Keratinocyte (primary cell): Measurements from ENCODE around the gene NTN1. TPM values are rescaled to one million over a fixed set of nuclear protein-coding genes. Genes with fewer than 3 reads are reported as not detected.

Source experiments
- DNase-seq: peaks from one replicate; pipeline ENCODE4 v3.0.0-alpha.2; 2011; ENCODE audit warnings: low read depth, missing footprints, low spot score
- FAIRE-seq: peaks from 2 replicates; lab custom pipeline; 2011; peaks lifted over from hg19 to GRCh38; lab: Jason Lieb, UNC
- H2AFZ ChIP-seq: 2 replicates; pipeline ENCODE4 v1.6.0; 2012; ENCODE audit warnings: low read length, control low read depth, inconsistent platforms; ENCODE audit not compliant: control insufficient read depth
- H3K27ac ChIP-seq: 2 replicates; pipeline ENCODE4 v1.5.1; 2011; ENCODE audit warnings: low read length; ENCODE audit not compliant: control insufficient read depth, insufficient read depth
- H3K27me3 ChIP-seq: 3 replicates; pipeline ENCODE4 v1.6.0; 2011; ENCODE audit warnings: low read length; ENCODE audit not compliant: control insufficient read depth, insufficient read depth; ENCODE audit errors: extremely low read depth
- H3K36me3 ChIP-seq, 2 experiments: 2 replicates in 1 of 2; 3 replicates in 1 of 2; pipeline ENCODE4 v1.5.1; 2011; ENCODE audit warnings: low read length in 2 of 2, mild to moderate bottlenecking in 1 of 2; ENCODE audit not compliant: control insufficient read depth in 2 of 2, insufficient read depth in 2 of 2; ENCODE audit errors: extremely low read depth in 1 of 2
- H3K4me1 ChIP-seq: 3 replicates; pipeline ENCODE4 v1.5.1; 2011; ENCODE audit warnings: low read length; ENCODE audit not compliant: control insufficient read depth, insufficient read depth; ENCODE audit errors: extremely low read depth
- H3K4me2 ChIP-seq: 3 replicates; pipeline ENCODE4 v1.6.0; 2011; ENCODE audit warnings: low read depth, low read length; ENCODE audit not compliant: control insufficient read depth, insufficient read depth; ENCODE audit errors: extremely low read depth
- H3K4me3 ChIP-seq, 3 experiments: fragments of 200-600 bp in 1 of 3; sonication (generic) in 1 of 3; 2 replicates in 2 of 3; 3 replicates in 1 of 3; pipeline ENCODE4 v1.5.1; 2011 to 2016; ENCODE audit warnings: low read length in 3 of 3, mild to moderate bottlenecking in 3 of 3, control low read depth in 2 of 3, inconsistent platforms in 1 of 3, low read depth in 1 of 3, mixed read lengths in 1 of 3, mixed run types in 1 of 3, moderate library complexity in 1 of 3; ENCODE audit not compliant: control insufficient read depth in 2 of 3, insufficient read depth in 2 of 3; ENCODE audit errors: extremely low read depth in 1 of 3
- H3K79me2 ChIP-seq: 2 replicates; pipeline ENCODE4 v1.6.0; 2012; ENCODE audit warnings: low read length; ENCODE audit not compliant: control insufficient read depth, insufficient read depth
- H3K9ac ChIP-seq: 3 replicates; pipeline ENCODE4 v1.6.0; 2011; ENCODE audit warnings: low read length; ENCODE audit not compliant: control insufficient read depth, insufficient read depth; ENCODE audit errors: extremely low read depth
- H3K9me1 ChIP-seq: 3 replicates; pipeline ENCODE4 v1.6.0; 2011; ENCODE audit warnings: low read length; ENCODE audit not compliant: control insufficient read depth, insufficient read depth; ENCODE audit errors: extremely low read depth
- H3K9me3 ChIP-seq: 2 replicates; pipeline ENCODE4 v1.5.1; 2012; ENCODE audit warnings: low read depth, low read length; ENCODE audit not compliant: control insufficient read depth
- H4K20me1 ChIP-seq: 3 replicates; pipeline ENCODE4 v1.6.0; 2011; ENCODE audit warnings: low read length; ENCODE audit not compliant: control insufficient read depth, insufficient read depth; ENCODE audit errors: extremely low read depth
- CTCF ChIP-seq, 3 experiments: IDR thresholded peaks in 1 of 3; conservative IDR thresholded peaks in 1 of 3; optimal IDR thresholded peaks in 1 of 3; 2 replicates in 2 of 3; 3 replicates in 1 of 3; pipeline versions ENCODE3 to v1.5.1; 2011; ENCODE audit warnings: low read length in 3 of 3, mild to moderate bottlenecking in 3 of 3, moderate library complexity in 2 of 3, control low read depth in 1 of 3, inconsistent platforms in 1 of 3; ENCODE audit not compliant: insufficient read depth in 2 of 3; ENCODE audit errors: extremely low read depth in 1 of 3
- EZH2 ChIP-seq: IDR thresholded peaks from one replicate; pipeline ENCODE4 v1.6.1; 2012; ENCODE audit warnings: inconsistent platforms, mild to moderate bottlenecking, low read length, moderate library complexity
- dilution Hi-C: fragments of 300-500 bp; cut with MboI; formaldehyde crosslinking; loops from one replicate; pipeline ENCODE4 v1.7.0; 2020; ENCODE audit warnings: low sequenced_read_pairs; ENCODE audit not compliant: extremely low pct_ligation_motif_present
- polyA plus RNA-seq, 5 experiments: library from polyadenylated mRNA; depleted of rRNA in 3 of 5; stranded (reverse) in 3 of 5; stranded (forward) in 1 of 5; unstranded in 1 of 5; fragments of >200 nt; gene quantifications; 1 replicate in 1 of 5; 2 replicates in 3 of 5; 3 replicates in 1 of 5; pipeline versions ENCODE4 v1.2.1 to v1.2.3, GENCODE V29; 2011 to 2012; ENCODE audit warnings: missing spikeins in 2 of 5, low read depth in 1 of 5, low replicate concordance in 1 of 5

Gene NTN1
- polyA plus RNA-seq, 1 donor (not counting 4 experiments of a cell fraction or from before 2014, with no cell fraction given), result 0.10 TPM

GRCh38 chr17:8991514-8992285 is 29.6 kb upstream of the NTN1 start:
- Histone ChIP-seq H3K36me3 (no peaks in the 10 kb centered on the region), H3K27ac (no peak overlapping the region), H3K9ac (no peak overlapping the region), H3K4me1 (no peaks in the 10 kb centered on the region), H4K20me1 (no peaks in the 10 kb centered on the region), H3K9me3 (no peaks in the 10 kb centered on the region), H3K79me2 (no peaks in the 10 kb centered on the region), H3K9me1 (no peaks in the 10 kb centered on the region), H3K4me3 (no peak overlapping the region), H2AFZ (no peak overlapping the region), H3K4me2 (no peak overlapping the region), H3K27me3 (no peaks in the 10 kb centered on the region)
- no peak for DNase-seq
- FAIRE-seq, result no peak
- TF ChIP-seq CTCF (optimal IDR thresholded peaks at IDR 0.05 in 1 of 3, IDR thresholded peaks at IDR 0.05 in 1 of 3, conservative IDR thresholded peaks at IDR 0.05 in 1 of 3; ENCODE audit: extremely low read depth in 1 of 3, insufficient read depth in 2 of 3, low read length in 3 of 3) (peak; percentile 70 to 77 (median 74)), EZH2 (no peak)
- dilution Hi-C loops, result no loop called here

- Histone ChIP-seq H3K36me3 (no peaks in the 10 kb centered on the region), H3K9ac (no peak overlapping the region), H3K9me3 (no peaks in the 10 kb centered on the region), H2AFZ (no peak overlapping the region), H3K4me3 (no peak overlapping the region), H3K79me2 (no peaks in the 10 kb centered on the region), H3K27ac (no peak overlapping the region), H3K4me2 (no peak overlapping the region), H3K9me1 (no peaks in the 10 kb centered on the region), H3K4me1 (no peaks in the 10 kb centered on the region), H3K27me3 (no peaks in the 10 kb centered on the region), H4K20me1 (no peaks in the 10 kb centered on the region)
- dilution Hi-C loops, result no loop called here
- DNase-seq (peak; percentile 21), FAIRE-seq (no peak)
- TF ChIP-seq EZH2 (no peak), CTCF (optimal IDR thresholded peaks at IDR 0.05 in 1 of 3, IDR thresholded peaks at IDR 0.05 in 1 of 3, conservative IDR thresholded peaks at IDR 0.05 in 1 of 3; ENCODE audit: extremely low read depth in 1 of 3, insufficient read depth in 2 of 3, low read length in 3 of 3) (peak; percentile 72 to 90 (median 85))
Observed at GRCh38 chr17:8994319-8994718, 27.0 kb upstream of the NTN1 start.
